ENCODE data around the gene MMAB.

DNA sequence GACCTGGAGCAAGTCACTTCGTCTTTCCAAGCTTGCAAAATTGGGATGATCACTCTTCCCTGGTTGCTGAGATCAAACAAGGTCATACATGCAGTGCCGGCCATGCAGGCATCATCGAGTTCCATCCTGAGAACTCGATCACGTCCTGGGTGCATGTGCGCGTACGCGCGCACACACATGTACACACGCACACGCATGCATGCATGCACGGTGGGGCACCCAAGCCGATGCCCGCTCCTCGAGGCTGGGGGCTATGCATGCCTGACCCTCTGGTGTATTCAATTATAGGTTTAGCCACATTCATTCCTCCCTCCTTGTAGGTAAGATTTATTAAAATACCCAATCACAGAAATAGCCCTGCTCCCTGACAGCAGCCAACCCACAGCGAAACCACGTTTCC, 26.0 kb downstream of the MMAB start:
- TF ChIP-seq CTCF (IDR thresholded peaks at IDR 0.05 in 2 of 3, conservative IDR thresholded peaks at IDR 0.05 in 1 of 3; ENCODE audit: borderline replicate concordance in 1 of 3, insufficient read depth in 1 of 3, low read depth in 2 of 3, low read length in 2 of 3) = no peak
- no peak for TF ChIP-seq POLR2A (IDR thresholded peaks at IDR 0.05; ENCODE audit: borderline replicate concordance, extremely low read depth, insufficient read depth, insufficient read length)
- no peak for TF ChIP-seq RAD21 (IDR thresholded peaks at IDR 0.05; ENCODE audit: low read depth)
- TF ChIP-seq SP1 (IDR thresholded peaks at IDR 0.05; ENCODE audit: low read depth) = no peak
- TF ChIP-seq EZH2 (IDR thresholded peaks at IDR 0.05) = no peak
- TF ChIP-seq SIN3A (IDR thresholded peaks at IDR 0.05; ENCODE audit: low read depth) = no peak
- TF ChIP-seq CBX3 (IDR thresholded peaks at IDR 0.05; ENCODE audit: low read depth) = no peak
- TF ChIP-seq ZFX (IDR thresholded peaks at IDR 0.05) = no peak
- TF ChIP-seq, protein P1, sequence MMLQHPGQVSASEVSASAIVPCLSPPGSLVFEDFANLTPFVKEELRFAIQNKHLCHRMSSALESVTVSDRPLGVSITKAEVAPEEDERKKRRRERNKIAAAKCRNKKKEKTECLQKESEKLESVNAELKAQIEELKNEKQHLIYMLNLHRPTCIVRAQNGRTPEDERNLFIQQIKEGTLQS (IDR thresholded peaks at IDR 0.05) = no peak
